ENCODE data around the gene MTHFD2L. TPM values are rescaled to one million over a fixed set of nuclear protein-coding genes. Genes with fewer than 3 reads are reported as not detected.

Gene MTHFD2L
- total RNA-seq, 1 experiment from 2014 or later: 34.0 TPM

GRCh38 chr4:74203467-74203866 is 45.5 kb downstream of the MTHFD2L start:
- Histone ChIP-seq H4K20me1 (ENCODE audit: low read length) (no peaks in the 10 kb centered on the region), H3K4me2 (ENCODE audit: low read length) (no peak overlapping the region), H3K27ac (ENCODE audit: low read length) (no peak overlapping the region), H3K9ac (ENCODE audit: low read length) (no peak overlapping the region), H3K4me1 (ENCODE audit: insufficient read depth, low read length) (peaks cover 5% of the 10 kb centered on the region), H3K9me2 (replicated peaks; ENCODE audit: low read length) (no peaks in the 10 kb centered on the region), H2AFZ (ENCODE audit: low read length) (no peak overlapping the region), H3K36me3 (ENCODE audit: low read depth, low read length) (no peaks in the 10 kb centered on the region), H3K9me3 (ENCODE audit: low read length) (no peaks in the 10 kb centered on the region), H3K79me2 (ENCODE audit: low read length) (no peaks in the 10 kb centered on the region), H3F3A (ENCODE audit: low read length, unreplicated experiment) (no peaks in the 10 kb centered on the region), H3K27me3 (ENCODE audit: low read length) (no peaks in the 10 kb centered on the region), H3K4me3 (ENCODE audit: low read length) (no peak overlapping the region)
- intact Hi-C loops (cut with micrococcal nuclease): no loop called here
- no TSS peak for BruUV-seq (replicated peaks)
- no peak for DNase-seq
- ChIA-PET CTCF (no interaction called here), POLR2A (ENCODE audit: unreplicated experiment) (no interaction called here)
- TF ChIP-seq EZH2 (IDR thresholded peaks at IDR 0.05; ENCODE audit: low read length, unreplicated experiment) (no peak), CTCF (conservative IDR thresholded peaks at IDR 0.05; ENCODE audit: low read depth, low read length) (no peak), EZH2phosphoT487 (IDR thresholded peaks at IDR 0.05; ENCODE audit: borderline replicate concordance, low read length) (no peak)
- ATAC-seq: no peak

GRCh38 chr4:74205046-74205445 is 47.1 kb downstream of the MTHFD2L start:
- POLR2A ChIA-PET (ENCODE audit: unreplicated experiment): no interaction called here
- DNase-seq: no peak

GRCh38 chr4:74205559-74205958 is 47.6 kb downstream of the MTHFD2L start:
- Histone ChIP-seq H3K79me2 (ENCODE audit: low read length) (no peaks in the 10 kb centered on the region), H3K27ac (ENCODE audit: low read length) (no peak overlapping the region), H3K9me2 (replicated peaks; ENCODE audit: low read length) (no peaks in the 10 kb centered on the region), H3K27me3 (ENCODE audit: low read length) (no peaks in the 10 kb centered on the region), H3K4me2 (ENCODE audit: low read length) (no peak overlapping the region), H3K36me3 (ENCODE audit: low read depth, low read length) (no peaks in the 10 kb centered on the region), H3K9me3 (ENCODE audit: low read length) (no peaks in the 10 kb centered on the region), H2AFZ (ENCODE audit: low read length) (no peak overlapping the region), H4K20me1 (ENCODE audit: low read length) (no peaks in the 10 kb centered on the region), H3K9ac (ENCODE audit: low read length) (no peak overlapping the region), H3K4me1 (ENCODE audit: insufficient read depth, low read length) (peaks cover 5% of the 10 kb centered on the region), H3F3A (ENCODE audit: low read length, unreplicated experiment) (no peaks in the 10 kb centered on the region), H3K4me3 (ENCODE audit: low read length) (no peak overlapping the region)
- intact Hi-C loops (cut with micrococcal nuclease): no loop called here
- BruUV-seq (replicated peaks): no TSS peak
- CTCF ChIA-PET: no interaction called here
- ATAC-seq: no peak
- POLR2A ChIA-PET (ENCODE audit: unreplicated experiment): no interaction called here
- no peak for DNase-seq
- TF ChIP-seq EZH2phosphoT487 (IDR thresholded peaks at IDR 0.05; ENCODE audit: borderline replicate concordance, low read length) (no peak), EZH2 (IDR thresholded peaks at IDR 0.05; ENCODE audit: low read length, unreplicated experiment) (no peak), CTCF (conservative IDR thresholded peaks at IDR 0.05; ENCODE audit: low read depth, low read length) (no peak)

More at GRCh38 chr4:74205046-74205445, 47.1 kb downstream of the MTHFD2L start:
- no peaks in the 10 kb centered on the region for H3F3A ChIP-seq (ENCODE audit: low read length, unreplicated experiment)
- H4K20me1 ChIP-seq (ENCODE audit: low read length): no peaks in the 10 kb centered on the region
- BruUV-seq (replicated peaks): no TSS peak
- H3K79me2 ChIP-seq (ENCODE audit: low read length): no peaks in the 10 kb centered on the region
- no peaks in the 10 kb centered on the region for H3K9me2 ChIP-seq (replicated peaks; ENCODE audit: low read length)
- TF ChIP-seq CTCF (conservative IDR thresholded peaks at IDR 0.05; ENCODE audit: low read depth, low read length) (no peak), EZH2 (IDR thresholded peaks at IDR 0.05; ENCODE audit: low read length, unreplicated experiment) (no peak), EZH2phosphoT487 (IDR thresholded peaks at IDR 0.05; ENCODE audit: borderline replicate concordance, low read length) (no peak)
- H3K36me3 ChIP-seq (ENCODE audit: low read depth, low read length): no peaks in the 10 kb centered on the region
- intact Hi-C loops (cut with micrococcal nuclease): no loop called here
- H3K4me2 ChIP-seq (ENCODE audit: low read length): no peak overlapping the region
- no peak for ATAC-seq
- no peak overlapping the region for H3K4me3 ChIP-seq (ENCODE audit: low read length)
- H2AFZ ChIP-seq (ENCODE audit: low read length): no peak overlapping the region
- H3K27ac ChIP-seq (ENCODE audit: low read length): no peak overlapping the region
- peaks cover 5% of the 10 kb centered on the region for H3K4me1 ChIP-seq (ENCODE audit: insufficient read depth, low read length)
- H3K9ac ChIP-seq (ENCODE audit: low read length): no peak overlapping the region
- no peaks in the 10 kb centered on the region for H3K9me3 ChIP-seq (ENCODE audit: low read length)
- CTCF ChIA-PET: no interaction called here
- no peaks in the 10 kb centered on the region for H3K27me3 ChIP-seq (ENCODE audit: low read length)

Data from PC-3 (cell line).